ENCODE data around the gene TMC2. TPM values are rescaled to one million over a fixed set of nuclear protein-coding genes. Genes with fewer than 3 reads are reported as not detected.
A peak's percentile ranks its signal among the peaks of the same experiment; 100 is the strongest.

Gene TMC2
- total and polyA plus RNA-seq, 2 of the 8 experiments (the other 6 are each of a cell fraction or from before 2014, with no cell fraction given), result not detected

DNA sequence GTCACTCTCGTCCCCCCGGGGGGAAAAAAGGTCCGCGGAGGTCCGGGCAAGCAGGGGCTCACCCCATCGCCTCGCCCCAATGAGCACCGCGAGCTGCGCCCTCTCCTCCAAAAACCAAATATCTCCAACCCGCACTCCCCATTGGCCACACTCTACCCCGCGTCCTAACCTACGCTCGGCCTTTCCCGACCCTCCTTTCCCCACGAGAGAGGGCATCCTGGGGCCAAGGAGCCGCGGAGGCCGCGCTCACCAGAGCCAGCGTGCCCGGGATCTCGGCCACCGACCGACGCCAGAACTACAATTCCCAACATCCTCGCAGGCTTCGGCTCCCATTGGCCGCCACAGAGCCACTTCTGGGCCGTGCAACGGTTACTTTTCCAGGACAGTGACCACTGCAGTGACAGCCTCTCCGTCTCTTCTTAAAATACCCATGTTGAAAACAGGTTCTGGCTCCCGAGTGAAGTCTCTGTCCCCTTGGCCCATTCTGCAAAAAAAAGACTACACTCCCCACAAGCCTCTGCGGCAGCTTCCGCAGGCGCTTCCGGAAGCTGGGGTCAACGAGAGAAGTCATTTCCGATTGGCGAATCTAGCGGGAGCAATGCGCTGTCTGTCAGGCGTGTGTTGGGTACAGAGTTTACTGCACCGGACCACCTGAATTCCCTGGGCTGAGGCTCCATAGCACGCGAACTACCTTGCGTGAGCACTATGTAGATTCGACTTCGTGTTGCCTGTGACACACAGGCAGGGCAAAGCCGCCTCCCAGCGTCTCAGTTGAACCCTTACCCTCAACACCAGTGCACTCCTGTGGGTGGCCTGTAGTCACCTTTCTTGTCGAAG lies 27.5 kb upstream of the TMC2 start, which contains the start of gene ZNF343 (continued):
- TF ChIP-seq PHF8 (conservative IDR thresholded peaks at IDR 0.05; ENCODE audit: low read depth, low read length), result peak; percentile 31; the same call in 1 of the 2 replicates
- TF ChIP-seq ZNF274 (IDR thresholded peaks at IDR 0.05; ENCODE audit: borderline replicate concordance, extremely low read depth, low read length), result no peak

Measured in H1 (cell line).